HS-27A (cell line): Measurements from ENCODE around the gene LHX5.

Experiments
- DNase-seq: peaks from one replicate; pipeline ENCODE4 v3.0.0-alpha.2; 2012; ENCODE audit warnings: low read depth, missing footprints

LHX5 gene

GRCh38 chr12:113439301-113439597 is 32.4 kb downstream of the LHX5 start:
- DNase-seq = no peak

GRCh38 chr12:113438523-113439300 is 33.0 kb downstream of the LHX5 start:
- no peak for DNase-seq

- no peak for DNase-seq
Observed at GRCh38 chr12:113437729-113438100, 34.0 kb downstream of the LHX5 start.

- DNase-seq = no peak
Observed at GRCh38 chr12:113436993-113437728, 34.5 kb downstream of the LHX5 start.

- no peak for DNase-seq
Observed at GRCh38 chr12:113436586-113436985, 35.1 kb downstream of the LHX5 start.

GRCh38 chr12:113435367-113435766 is 36.3 kb downstream of the LHX5 start:
- DNase-seq = no peak

- DNase-seq = no peak
Observed at GRCh38 chr12:113432986-113433385, 38.7 kb downstream of the LHX5 start.

- DNase-seq = no peak
Observed at GRCh38 chr12:113428482-113428881, 43.2 kb downstream of the LHX5 start.

- no peak for DNase-seq
Observed at GRCh38 chr12:113427882-113428281, 43.8 kb downstream of the LHX5 start.

- DNase-seq = no peak
Observed at GRCh38 chr12:113425960-113426453, 45.7 kb downstream of the LHX5 start.

GRCh38 chr12:113424915-113425823 is 46.5 kb downstream of the LHX5 start:
- DNase-seq = no peak

GRCh38 chr12:113424456-113424855 is 47.2 kb downstream of the LHX5 start:
- DNase-seq = no peak

GRCh38 chr12:113422886-113423669 is 48.6 kb downstream of the LHX5 start:
- DNase-seq = no peak

GRCh38 chr12:113422030-113422885 is 49.4 kb downstream of the LHX5 start, which contains the start of gene SDSL:
Gene SDSL, plus strand, starts transcription at chr12:113422380. Its CDS starts 5,603 bp downstream, at chr12:113427983.
- DNase-seq = peak; percentile 70

- no peak for DNase-seq
Observed at GRCh38 chr12:113420996-113421595, 50.6 kb downstream of the LHX5 start.

- no peak for DNase-seq
Observed at GRCh38 chr12:113418213-113418879, 53.3 kb downstream of the LHX5 start.

- no peak for DNase-seq
Observed at GRCh38 chr12:113416091-113416754, 55.4 kb downstream of the LHX5 start.

GRCh38 chr12:113414519-113415038 is 57.1 kb downstream of the LHX5 start:
- DNase-seq = no peak

GRCh38 chr12:113413488-113413939 is 58.2 kb downstream of the LHX5 start:
- DNase-seq = no peak
